Memory B cell (primary cell): ENCODE results near the gene TMEM255B.

Source experiments
- ATAC-seq: fragments of 150-1000 bp; cut with Tn5 transposase; 2 replicates; pipeline ENCODE4 v1.10.0; 2021; ENCODE audit warnings: low read depth, mild to moderate bottlenecking, moderate library complexity
- DNase-seq, 2 donors: peaks; one replicate each; pipeline ENCODE4 v3.0.0; 2022; ENCODE audit warnings: low spot score in 2 of 2
- H3K27ac Mint-ChIP-seq: one replicate; pipeline ENCODE4 v1.8.0; 2022; ENCODE audit warnings: mild to moderate bottlenecking, moderate library complexity, mixed read lengths
- H3K27me3 Mint-ChIP-seq: one replicate; pipeline ENCODE4 v1.8.0; 2022; ENCODE audit warnings: mixed read lengths
- H3K36me3 Mint-ChIP-seq: one replicate; pipeline ENCODE4 v1.8.0; 2022; ENCODE audit warnings: mild to moderate bottlenecking, mixed read lengths
- H3K4me1 Mint-ChIP-seq: one replicate; pipeline ENCODE4 v1.8.0; 2022; ENCODE audit warnings: mixed read lengths
- H3K4me3 Mint-ChIP-seq: one replicate; pipeline ENCODE4 v1.8.0; 2022; ENCODE audit warnings: mild to moderate bottlenecking, moderate library complexity, mixed read lengths
- H3K9me3 Mint-ChIP-seq: one replicate; pipeline ENCODE4 v1.8.0; 2022; ENCODE audit warnings: mixed read lengths

The TMEM255B gene

DNA sequence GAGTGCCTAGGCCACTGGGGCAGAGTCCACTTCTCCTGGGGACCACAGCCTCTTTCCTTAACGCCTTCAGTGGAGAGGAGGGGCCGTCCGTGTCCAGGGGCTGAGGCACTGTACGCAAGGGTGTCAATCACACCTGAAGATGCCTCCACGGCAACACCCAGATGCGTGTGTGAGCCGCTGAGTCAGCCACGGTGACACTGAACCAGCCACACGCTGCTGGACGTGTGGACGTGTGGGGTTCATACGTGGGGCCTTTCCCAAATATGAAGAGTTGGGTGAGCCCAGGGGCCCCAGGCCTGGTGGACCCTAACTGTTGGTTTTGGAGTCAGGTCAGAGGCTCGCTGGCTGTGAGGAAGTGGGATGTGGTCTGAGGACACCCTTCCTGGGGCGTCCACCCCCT lies 51.6 kb downstream of the TMEM255B start:
- peaks cover 7% of the 10 kb centered on the region for H3K9me3 Mint-ChIP-seq
- no peaks in the 10 kb centered on the region for H3K27me3 Mint-ChIP-seq
- ATAC-seq, result no peak
- H3K4me3 Mint-ChIP-seq, result no peak overlapping the region
- no peak for DNase-seq
- H3K27ac Mint-ChIP-seq, result no peak overlapping the region
- peaks cover 7% of the 10 kb centered on the region for H3K4me1 Mint-ChIP-seq
- peaks cover 2% of the 10 kb centered on the region for H3K36me3 Mint-ChIP-seq

DNA sequence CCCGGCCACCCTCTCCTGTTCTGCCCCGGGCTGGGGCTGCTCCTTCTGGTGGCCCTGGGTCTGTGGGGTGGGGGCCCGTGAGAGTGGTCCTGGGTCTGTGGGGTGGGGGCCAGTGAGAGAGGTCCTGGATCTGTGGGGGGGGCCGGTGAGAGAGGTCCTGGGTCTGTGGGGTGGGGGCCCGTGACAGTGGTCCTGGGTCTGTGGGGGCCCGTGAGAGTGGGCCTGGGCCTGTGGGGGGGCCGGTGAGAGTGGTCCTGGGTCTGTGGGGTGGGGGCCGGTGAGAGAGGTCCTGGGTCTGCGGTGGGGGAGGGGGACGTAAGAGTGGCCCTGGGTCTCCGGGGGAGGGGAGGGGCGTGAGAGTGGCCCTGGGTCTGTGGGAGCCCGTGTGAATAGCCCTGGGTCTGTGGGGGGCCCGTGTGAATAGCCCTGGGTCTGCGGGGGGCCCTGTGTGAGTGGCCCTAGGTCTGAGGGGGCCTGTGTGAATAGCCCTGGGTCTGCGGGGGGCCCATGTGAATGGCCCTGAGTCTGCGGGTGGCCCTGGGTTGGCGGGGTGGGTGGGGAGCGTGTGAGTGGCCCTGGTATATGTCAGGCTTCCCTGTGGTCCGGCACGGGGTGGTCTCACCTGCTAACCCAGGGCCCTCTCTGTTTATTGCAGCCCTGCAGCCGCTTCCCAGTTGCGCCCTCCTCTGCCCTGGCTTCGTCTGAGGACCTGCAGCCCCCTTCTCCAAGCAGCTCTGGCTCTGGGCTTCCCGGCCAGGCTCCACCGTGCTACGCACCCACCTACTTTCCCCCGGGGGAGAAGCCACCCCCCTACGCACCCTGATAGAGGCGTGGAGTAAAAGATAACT lies 52.3 kb downstream of the TMEM255B start:
- H3K27ac Mint-ChIP-seq, result no peak overlapping the region
- H3K27me3 Mint-ChIP-seq, result no peaks in the 10 kb centered on the region
- peaks cover 7% of the 10 kb centered on the region for H3K9me3 Mint-ChIP-seq
- no peak for ATAC-seq
- H3K4me1 Mint-ChIP-seq, result peaks cover 13% of the 10 kb centered on the region
- no peak overlapping the region for H3K4me3 Mint-ChIP-seq
- DNase-seq, result no peak
- H3K36me3 Mint-ChIP-seq, result peaks cover 5% of the 10 kb centered on the region

DNA sequence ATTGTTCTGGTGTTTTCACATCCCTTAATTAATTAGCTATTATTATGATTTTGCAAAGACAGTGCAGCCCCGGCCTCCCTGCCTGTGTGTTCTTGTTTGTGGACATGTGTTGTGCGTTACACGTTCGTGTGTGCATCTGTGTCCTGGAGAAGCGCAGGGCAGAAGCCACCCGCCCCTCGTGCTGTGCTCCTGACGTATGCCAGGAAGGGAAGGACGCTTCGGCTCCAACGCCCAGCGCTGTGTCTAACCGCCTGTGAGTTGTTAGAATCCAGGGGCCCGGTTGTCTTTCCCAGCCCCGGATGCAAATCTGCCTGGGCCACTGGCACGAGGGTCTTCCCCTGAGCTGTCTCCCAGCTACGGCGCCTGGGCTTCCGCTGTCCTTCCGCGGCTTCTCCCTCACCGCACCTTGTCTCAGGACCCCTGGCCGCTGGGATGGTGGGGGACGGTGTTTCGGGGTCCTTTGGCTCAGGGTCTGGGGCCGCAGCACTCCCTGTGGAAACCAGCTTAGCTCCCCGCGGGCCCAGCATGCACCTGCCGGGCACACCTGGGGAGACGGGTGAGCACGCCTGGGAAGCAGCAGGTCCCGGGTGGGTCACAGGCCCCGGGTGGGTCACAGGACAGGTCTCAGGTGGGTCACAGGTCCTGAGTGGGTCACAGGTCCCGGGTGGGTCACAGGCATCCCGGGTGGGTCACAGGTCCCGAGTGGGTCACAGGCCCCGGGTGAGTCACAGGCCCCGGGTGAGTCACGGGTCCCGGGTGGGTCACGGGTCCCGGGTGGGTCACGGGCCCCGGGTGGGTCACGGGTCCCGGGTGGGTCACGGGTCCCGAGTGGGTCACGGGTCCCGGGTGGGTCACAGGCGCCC lies 53.4 kb downstream of the TMEM255B start:
- H3K4me1 Mint-ChIP-seq, result peaks cover 20% of the 10 kb centered on the region
- no peak for ATAC-seq
- no peak overlapping the region for H3K4me3 Mint-ChIP-seq
- no peaks in the 10 kb centered on the region for H3K27me3 Mint-ChIP-seq
- DNase-seq, result no peak
- peaks cover 5% of the 10 kb centered on the region for H3K36me3 Mint-ChIP-seq
- H3K9me3 Mint-ChIP-seq, result peaks cover 7% of the 10 kb centered on the region
- H3K27ac Mint-ChIP-seq, result no peak overlapping the region

DNA sequence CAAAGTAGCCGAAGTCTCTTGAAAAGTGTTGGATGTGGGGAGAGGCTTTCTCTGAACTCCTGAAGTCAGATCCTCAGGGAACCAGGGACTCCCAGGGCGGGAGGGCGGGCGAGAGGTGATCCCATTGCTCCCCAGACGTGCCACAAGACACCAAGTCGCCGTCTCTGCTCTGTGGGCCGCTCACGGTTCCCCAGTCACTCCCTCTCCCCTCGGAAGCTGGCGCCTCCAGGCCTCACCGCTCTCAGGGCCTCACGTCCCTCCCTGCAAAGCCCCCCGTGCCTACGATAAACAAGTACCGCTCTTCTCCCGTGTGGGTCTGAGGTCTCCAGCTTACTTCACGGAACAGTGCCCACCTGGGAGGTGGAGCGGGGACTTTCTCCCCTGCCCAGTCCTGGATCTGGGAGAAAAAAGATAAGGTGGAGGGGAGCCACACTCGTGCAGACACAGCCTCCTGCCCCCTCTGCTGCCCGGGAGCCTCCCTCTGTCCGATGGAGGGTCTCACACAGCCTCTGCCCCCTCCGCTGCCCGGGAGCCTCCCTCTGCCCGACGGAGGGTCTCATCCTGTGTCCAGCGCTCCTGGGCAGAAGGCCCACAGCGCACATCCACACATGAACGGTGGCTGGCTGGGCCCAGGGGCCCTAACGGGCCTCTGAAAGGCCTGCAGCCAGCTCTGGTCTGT lies 54.2 kb downstream of the TMEM255B start:
- H3K4me3 Mint-ChIP-seq, result no peak overlapping the region
- ATAC-seq, result no peak
- no peak overlapping the region for H3K27ac Mint-ChIP-seq
- H3K27me3 Mint-ChIP-seq, result no peaks in the 10 kb centered on the region
- peaks cover 7% of the 10 kb centered on the region for H3K36me3 Mint-ChIP-seq
- peaks cover 22% of the 10 kb centered on the region for H3K4me1 Mint-ChIP-seq
- no peak for DNase-seq
- peaks cover 4% of the 10 kb centered on the region for H3K9me3 Mint-ChIP-seq

DNA sequence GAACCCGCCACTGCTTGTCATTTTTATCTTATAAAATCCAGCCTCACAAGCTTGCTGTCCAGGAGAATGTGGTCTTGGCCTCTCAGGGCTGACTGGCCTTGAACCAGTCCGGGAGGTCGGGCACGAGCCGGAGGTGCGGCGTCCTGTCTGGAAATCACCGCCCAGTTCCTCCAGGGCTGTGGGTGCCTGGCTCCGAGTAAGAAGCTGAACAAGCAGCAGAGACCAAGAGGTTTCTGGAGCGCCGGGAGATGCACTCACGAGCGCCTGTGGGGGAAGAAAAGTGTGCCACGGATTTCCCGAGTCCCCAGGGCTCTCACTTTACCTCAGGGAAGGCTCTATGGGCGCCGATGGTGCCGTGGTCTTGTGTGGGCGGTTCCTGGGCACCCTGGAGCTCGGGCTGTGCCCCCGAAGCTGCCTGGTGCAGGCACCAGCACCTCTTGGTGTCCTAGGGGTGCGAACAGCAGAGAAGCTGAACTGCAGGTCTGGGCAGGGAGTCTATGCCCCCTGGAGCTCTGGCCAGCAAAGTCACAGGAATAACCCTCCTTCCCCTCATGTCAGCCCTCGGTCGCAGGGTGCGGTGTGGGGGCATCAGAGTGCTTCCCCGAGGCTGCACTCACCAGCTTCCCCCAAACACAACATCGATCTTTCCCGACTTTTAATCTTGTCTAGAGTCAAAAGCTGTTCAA lies 54.9 kb downstream of the TMEM255B start:
- no peak overlapping the region for H3K4me3 Mint-ChIP-seq
- DNase-seq, result no peak

DNA sequence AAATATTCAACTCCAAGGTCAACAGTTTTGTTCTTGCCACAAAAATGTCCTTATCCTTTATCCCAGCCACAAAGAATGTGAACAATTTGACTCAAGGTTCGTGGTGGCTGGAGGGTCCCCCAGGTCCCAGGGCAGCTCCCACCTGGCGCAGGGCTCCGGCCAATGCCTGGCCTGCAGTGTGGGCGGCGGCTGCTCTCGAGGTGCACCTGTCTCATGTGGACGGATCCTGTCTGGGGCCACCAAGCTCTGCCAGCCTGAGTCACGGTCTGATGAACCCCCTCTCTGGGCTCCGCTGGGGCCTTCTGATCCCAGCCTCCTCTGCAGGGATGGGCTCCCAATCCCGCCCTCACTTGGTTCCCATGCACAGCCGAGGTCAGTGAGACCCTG lies 55.4 kb downstream of the TMEM255B start:
- Mint-ChIP-seq H3K4me1 (peaks cover 22% of the 10 kb centered on the region), H3K4me3 (no peak overlapping the region)

More for the DNA sequence above, 54.9 kb downstream of the TMEM255B start:
- Mint-ChIP-seq H3K36me3 (peaks cover 7% of the 10 kb centered on the region), H3K27me3 (no peaks in the 10 kb centered on the region), H3K27ac (no peak overlapping the region), H3K9me3 (no peaks in the 10 kb centered on the region), H3K4me1 (peaks cover 22% of the 10 kb centered on the region)
- no peak for ATAC-seq

DNA sequence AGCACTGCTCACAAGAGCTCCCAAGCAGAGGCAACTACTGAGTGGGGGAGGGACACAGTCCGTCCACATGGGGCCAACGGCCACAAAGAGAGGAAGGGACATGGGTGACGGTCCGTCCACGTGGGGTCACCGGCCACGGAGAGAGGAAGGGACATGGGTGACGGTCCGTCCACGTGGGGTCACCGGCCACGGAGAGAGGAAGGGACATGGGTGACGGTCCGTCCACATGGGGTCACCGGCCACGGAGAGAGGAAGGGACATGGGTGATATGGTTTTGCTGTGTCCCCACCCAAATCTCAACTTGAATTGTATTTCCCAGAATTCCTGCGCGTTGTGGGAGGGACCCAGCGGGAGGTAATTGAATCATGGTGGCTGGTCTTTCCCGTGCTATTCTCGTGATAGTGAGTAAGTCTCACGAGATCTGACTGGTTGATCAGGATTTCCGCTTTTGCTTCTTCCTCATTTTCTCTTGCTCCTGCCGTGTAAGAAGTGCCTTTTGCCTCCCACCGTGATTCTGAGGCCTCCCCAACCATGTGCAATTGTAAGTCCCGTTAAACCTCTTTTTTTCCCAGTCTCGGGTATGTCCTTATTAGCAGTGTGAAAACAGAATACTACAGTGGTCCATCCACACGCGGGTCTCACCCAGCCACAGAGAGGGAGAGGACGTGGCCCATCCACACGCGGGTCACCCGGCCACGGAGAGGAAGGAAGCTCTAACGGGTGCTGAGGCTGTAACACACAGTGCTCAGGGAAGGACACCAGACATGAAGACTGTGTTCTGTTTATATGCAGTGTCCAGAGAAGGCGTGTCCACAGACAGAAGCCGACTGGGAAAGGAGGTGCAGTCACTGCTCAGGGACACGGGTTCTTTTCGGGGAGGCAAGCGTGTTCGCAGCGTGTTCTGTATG lies 56.4 kb downstream of the TMEM255B start:
- peak overlapping the region; percentile 88 for H3K27ac Mint-ChIP-seq
- peaks cover 22% of the 10 kb centered on the region for H3K4me1 Mint-ChIP-seq
- DNase-seq (peak; percentile 50 to 65), ATAC-seq (peak; percentile 76)
- no peaks in the 10 kb centered on the region for H3K27me3 Mint-ChIP-seq
- no peaks in the 10 kb centered on the region for H3K9me3 Mint-ChIP-seq
- H3K36me3 Mint-ChIP-seq, result peaks cover 7% of the 10 kb centered on the region
- peak overlapping the region; percentile 97 for H3K4me3 Mint-ChIP-seq

More for the DNA sequence above, 55.4 kb downstream of the TMEM255B start:
- Mint-ChIP-seq H3K9me3 (no peaks in the 10 kb centered on the region), H3K27ac (no peak overlapping the region), H3K36me3 (peaks cover 7% of the 10 kb centered on the region), H3K27me3 (no peaks in the 10 kb centered on the region)
- DNase-seq, result no peak
- ATAC-seq, result no peak

DNA sequence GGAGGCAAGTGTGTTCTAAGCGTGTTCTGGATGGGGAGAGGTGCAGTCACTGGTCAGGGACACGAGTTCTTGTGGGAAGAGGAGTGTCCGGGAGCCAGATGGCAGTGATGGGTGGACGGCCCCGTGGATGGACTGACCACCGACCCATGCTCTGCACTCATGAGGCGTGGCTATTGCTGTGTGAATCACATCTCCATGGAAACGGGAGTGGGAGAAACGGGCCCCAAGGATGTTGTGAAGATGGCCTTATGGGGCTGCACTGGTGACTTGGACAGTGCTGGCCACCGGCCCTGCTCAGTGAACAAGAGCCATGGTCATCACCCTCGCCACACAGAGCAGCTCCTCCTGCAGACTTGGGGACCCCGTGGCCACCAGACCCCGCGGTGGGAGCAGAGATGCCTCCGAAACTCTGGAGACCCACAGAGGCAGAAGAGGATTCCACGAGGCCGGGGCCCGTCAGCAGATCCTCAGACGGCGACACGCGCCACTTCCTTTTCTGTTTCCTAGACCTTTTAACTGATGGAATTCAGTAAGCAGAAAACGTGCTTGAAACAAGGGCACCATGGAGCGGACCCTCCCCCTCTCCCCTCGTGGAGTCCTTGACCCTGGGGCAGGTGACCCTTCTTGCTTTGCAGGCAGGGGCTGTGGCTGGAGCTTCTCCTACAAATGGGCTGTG lies 57.4 kb downstream of the TMEM255B start:
- DNase-seq (no peak), ATAC-seq (no peak)
- peak overlapping the region; percentile 97 for H3K4me3 Mint-ChIP-seq
- peaks cover 11% of the 10 kb centered on the region for H3K36me3 Mint-ChIP-seq
- peaks cover 22% of the 10 kb centered on the region for H3K4me1 Mint-ChIP-seq
- no peaks in the 10 kb centered on the region for H3K9me3 Mint-ChIP-seq
- H3K27ac Mint-ChIP-seq, result peak overlapping the region; percentile 88
- H3K27me3 Mint-ChIP-seq, result no peaks in the 10 kb centered on the region

DNA sequence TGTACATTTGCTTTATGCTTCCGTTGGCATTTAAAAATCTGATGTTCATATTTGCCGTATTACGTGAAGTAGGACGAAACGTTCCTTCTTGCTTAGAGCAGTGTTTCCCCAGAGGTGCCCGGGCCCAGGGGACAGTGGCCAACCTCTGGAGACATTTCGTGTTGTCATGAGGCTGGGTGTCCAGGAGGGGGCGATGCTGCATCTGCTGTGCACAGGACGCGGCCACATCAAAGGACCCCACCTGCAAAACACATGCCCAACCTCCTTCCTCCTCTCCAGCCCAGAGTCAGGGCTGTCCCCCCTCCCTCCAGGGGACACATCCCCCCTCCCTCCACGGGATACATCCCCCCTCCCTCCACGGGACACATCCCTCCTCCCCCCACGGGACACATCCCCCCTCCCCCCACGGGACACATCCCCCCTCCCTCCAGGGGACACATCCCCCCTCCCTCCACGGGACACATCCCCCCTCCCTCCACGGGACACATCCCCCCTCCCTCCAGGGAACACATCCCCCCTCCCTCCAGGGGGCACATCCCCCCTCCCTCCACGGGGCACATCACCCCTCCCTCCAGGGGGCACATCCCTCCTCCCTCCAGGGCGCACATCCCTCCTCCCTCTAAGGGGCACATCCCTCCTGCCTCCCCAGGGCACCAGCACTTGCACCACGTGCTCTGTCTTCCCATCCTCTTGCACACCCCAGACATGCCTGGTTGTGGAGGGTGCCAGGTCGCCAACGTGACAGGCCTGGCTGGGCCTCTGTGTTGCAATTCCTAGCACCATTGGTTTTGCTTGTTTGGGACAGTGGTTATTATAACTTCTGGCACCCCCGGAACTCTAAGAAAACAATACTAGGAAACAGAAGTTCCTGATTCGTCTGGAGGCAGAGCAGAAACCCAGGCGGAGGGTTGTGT lies 58.2 kb downstream of the TMEM255B start:
- DNase-seq, result peak; percentile 76 to 80
- ATAC-seq, result peak; percentile 74
- Mint-ChIP-seq H3K4me3 (peak overlapping the region; percentile 97), H3K4me1 (peaks cover 22% of the 10 kb centered on the region), H3K36me3 (peaks cover 13% of the 10 kb centered on the region), H3K27me3 (no peaks in the 10 kb centered on the region), H3K9me3 (no peaks in the 10 kb centered on the region), H3K27ac (peak overlapping the region; percentile 73)

DNA sequence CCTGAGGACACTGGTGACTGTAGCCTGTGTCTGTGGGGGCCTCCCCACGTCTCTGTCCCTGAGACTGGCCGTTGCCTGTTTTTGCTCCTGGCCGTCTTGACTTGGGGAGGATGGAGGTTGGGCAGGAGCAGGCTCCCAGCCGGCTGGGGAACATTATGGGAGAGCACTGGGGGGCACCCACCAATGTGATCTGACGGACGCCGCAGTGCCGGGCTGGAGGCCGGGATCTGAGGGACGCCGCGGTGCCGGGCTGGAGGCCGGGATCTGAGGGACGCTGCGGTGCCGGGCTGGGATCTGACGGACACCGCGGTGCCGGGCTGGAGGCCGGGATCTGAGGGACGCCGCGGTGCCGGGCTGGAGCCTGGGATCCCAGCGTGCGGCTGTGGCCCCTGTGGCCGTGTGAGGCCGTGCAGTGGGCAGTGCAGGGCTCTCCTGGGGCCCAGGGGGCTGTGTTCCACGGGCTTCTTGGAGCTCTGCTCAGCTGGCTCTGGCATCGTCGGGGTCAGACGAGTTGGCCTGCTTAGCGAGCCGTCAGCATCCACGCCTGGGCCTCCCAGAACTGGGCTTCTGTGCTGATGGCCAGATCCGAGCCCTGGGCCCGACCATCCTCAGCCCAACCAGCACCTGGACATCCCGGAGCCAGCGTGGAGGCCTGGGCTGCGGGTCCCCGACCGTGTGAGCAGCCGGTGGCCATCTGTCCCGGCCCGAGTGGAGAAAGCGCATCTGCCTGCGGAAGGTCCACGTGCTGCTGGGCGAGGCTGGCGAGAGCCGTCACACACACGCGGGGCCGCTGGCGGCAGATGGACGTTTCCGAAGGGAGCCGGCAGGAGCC lies 59.0 kb downstream of the TMEM255B start:
- Mint-ChIP-seq H3K27me3 (no peaks in the 10 kb centered on the region), H3K27ac (peak overlapping the region; percentile 73), H3K4me3 (no peak overlapping the region), H3K4me1 (peaks cover 22% of the 10 kb centered on the region), H3K36me3 (peaks cover 13% of the 10 kb centered on the region), H3K9me3 (no peaks in the 10 kb centered on the region)
- DNase-seq (no peak), ATAC-seq (no peak)

DNA sequence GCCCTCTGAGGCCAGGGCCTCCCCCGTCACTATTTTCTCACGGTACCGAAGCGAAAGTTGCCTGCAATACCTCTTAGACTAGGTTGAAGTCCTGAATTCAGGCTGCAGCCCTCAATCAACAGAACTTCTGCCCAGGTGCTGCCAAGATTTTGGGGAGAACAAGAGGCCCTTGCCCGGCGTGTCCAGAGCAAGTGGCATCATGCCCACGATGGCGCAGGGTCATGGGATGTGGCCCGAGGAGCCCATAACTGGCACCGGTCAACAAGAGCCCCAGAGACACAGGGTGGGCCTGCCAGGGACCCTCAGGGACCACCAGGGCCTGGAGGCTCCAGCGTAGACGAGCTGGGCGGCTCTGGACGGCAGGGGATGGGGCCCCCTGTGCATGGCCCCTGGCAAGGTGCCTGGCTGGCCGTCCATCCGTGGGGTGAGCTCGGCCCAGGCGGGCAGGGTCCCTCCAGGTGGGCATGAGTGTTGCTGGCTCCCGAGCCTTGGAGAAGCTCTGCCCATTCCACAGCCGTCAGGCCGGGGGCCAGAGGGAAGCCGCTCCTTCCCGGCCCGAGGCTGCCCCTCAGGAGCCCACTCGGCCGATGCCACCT lies 59.8 kb downstream of the TMEM255B start:
- Mint-ChIP-seq H3K9me3 (no peaks in the 10 kb centered on the region), H3K27me3 (no peaks in the 10 kb centered on the region), H3K4me1 (peaks cover 24% of the 10 kb centered on the region), H3K4me3 (no peak overlapping the region), H3K36me3 (peaks cover 15% of the 10 kb centered on the region), H3K27ac (no peak overlapping the region)
- DNase-seq (no peak), ATAC-seq (no peak)
